Measurements from ENCODE around the gene TRIM46.
"Not testable (repeated sequence)": the region's sequence is repeated elsewhere in the genome, so short reads cannot be mapped to it uniquely, and the experiment has no call there.

TRIM46 gene

DNA sequence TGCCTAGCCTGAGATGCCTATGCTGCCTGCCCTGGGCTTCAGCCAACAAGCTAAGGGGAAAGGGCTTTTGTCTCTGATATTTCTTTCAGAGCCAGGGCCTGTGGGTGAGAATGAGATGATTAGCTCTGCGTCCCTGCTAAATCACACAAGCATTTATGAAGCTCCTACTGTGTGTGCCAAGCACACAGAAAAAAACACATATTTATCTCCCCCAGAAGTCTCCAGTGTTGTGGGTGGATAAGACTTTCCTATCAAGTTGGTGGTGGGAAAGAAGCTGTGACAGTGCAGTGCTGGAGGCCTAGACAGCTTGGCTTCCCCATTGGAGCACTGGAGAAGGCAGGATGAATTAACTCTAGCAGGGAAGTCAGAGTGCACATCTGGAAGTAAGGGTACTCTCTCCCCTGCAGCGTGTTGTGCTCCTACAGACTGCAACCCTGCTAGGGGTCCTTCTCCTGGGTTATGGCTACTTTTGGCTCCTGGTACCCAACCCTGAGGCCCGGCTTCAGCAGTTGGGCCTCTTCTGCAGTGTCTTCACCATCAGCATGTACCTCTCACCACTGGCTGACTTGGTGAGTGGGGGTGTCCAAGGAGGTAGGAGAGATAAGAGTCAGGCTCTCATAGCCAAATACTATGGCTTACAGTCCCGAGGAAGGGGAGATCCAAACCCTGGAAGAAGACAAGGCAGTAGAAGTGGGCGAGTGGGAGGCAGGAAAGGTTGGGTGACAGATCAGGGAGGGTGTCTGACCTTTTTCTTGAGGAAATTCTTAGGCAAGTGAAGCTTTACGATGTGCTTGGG is 36.3 kb upstream of the TRIM46 start:
- no peak for DNase-seq

DNA sequence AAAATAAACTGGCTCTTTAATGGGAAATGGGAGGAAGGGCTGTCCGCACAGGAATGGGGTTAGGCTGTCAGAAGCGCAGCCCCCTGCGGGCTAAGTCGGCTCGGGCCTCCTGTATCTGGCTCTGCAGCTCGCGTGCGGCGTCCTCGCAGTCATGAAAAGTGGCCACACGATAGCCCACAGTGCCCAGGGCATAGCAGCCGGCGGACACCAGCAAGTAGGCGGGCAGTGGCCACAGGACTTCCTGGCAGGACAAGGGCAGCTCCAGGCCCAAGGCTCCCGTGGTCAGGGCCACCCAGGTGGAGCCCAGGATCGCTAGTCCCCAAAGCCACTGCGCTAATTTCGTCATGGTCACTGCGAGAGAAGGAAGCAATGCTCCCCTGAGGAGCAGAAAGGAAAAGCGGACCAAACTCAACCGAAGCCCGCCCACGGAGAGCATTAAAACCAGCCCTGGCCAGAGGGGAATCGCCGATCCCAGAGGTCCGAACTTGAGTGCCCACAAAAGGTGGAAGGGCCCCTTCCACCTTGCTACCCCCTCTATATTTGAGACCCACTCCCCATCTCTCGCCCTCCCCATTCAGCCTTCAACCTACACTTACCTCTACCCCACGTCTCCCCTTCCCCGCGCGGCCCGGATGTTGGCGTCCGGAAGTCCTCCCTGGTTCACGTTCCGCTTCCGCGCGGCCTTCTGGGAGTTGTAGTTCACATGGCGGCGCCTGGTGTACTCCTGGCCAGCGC is 33.6 kb upstream of the TRIM46 start, which contains the start of gene DPM3:
Gene DPM3, minus strand, starts transcription at position 637 of the 735 bp plus-strand sequence. Its CDS starts 291 bp downstream, at position 346.
- peak; percentile 77 to 79 for DNase-seq

DNA sequence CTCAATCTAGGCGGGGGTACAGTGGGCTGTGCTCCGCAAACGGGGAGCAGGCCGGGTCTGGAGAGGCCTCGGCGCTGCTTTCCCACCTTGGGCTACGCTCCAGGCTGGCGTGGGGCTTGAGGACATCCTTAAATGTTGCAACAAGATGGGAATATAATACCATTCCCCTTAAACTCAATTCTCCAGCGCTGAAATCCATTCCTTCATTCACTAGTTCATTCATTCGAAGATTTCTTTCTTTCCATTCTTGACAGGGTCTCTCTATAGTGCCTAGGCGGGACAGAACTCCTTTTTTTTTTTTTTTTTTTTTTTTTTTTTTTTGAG is 33.1 kb upstream of the TRIM46 start:
- no peak for DNase-seq

DNA sequence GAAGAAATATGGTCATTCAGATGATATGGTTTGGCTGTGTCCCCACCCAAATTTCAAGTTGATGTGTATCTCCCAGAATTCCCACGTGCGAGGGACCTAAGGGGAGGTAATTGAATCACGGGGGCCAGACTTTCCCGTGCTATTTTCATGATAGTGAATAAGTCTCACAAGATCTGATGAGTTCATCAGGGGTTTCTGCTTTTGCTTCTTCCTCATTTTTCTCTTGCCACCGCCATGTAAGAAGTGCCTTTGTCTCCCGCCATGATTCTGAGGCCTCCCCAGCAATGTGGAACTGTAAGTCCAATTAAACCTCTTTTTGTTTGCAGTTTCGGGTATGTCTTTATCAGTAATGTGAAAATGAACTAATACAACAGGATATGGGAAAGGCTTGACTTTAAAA is 31.9 kb upstream of the TRIM46 start:
- DNase-seq = no peak

DNA sequence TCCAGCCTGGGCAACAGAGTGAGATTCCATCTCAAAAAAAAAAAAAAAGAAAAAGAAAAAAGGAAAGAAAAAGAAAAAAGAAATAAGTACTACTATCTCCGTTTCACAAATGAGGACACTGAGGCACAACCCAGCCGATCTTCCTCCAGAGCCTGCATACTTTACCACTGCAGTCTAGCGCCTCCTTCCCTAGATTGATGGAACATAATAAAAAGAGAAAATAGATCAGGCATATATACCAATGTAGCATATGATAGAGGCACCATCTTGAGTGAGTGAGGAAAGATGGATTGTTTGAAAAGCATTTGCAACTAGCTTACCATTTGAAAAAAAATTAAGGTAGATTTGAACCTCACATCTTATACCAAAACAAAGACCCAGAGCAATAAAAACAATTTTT is 28.2 kb upstream of the TRIM46 start:
- no peak for DNase-seq

DNA sequence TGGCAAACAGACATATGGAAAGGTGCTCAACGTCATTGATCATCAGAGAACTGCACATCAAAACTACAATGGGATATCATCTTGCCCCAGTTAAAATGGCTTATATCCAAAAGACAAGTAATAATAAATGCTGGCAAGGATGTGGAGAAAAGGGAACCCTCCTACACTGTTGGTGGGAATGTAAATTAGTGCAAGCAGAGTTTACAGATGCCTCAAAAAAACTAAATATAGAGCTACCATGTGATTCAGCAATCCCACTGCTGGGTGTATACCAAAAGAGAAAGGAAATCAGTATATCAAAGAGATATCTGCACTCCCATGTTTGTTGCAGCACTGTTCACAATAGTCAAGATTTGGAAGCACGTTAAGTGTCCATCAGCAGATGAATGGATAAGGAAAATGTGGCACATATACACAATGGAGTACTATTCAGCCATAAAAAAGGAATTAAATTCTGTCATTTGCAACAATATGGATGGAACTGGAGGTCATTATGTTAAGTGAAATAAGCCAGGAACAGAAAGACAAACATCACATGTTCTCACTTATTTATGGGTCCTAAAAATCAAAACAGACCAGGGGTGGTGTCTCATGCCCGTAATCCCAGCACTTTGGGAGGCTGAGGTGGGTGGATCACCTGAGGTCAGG is 17.5 kb upstream of the TRIM46 start:
- not testable (repeated sequence) for DNase-seq

DNA sequence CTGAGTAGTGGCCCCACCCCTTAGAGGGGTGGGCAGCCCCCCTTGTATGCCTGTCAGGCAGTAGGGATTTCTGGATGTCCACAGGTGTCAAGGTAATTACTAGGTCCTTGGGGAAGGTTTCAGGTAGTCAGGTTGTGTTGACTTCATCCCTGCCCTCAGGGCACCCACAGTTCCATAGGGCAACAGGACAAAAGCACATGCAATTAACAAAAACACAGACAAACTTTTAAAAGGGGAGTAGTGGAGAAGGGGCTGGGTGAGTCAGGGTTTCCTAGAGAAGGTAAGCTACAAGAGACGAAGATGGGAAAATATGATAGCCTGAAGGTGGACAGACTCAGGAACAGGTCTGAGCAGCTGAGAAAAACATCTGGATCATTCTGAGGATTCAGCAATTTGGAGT is 14.7 kb upstream of the TRIM46 start:
- DNase-seq = no peak

DNA sequence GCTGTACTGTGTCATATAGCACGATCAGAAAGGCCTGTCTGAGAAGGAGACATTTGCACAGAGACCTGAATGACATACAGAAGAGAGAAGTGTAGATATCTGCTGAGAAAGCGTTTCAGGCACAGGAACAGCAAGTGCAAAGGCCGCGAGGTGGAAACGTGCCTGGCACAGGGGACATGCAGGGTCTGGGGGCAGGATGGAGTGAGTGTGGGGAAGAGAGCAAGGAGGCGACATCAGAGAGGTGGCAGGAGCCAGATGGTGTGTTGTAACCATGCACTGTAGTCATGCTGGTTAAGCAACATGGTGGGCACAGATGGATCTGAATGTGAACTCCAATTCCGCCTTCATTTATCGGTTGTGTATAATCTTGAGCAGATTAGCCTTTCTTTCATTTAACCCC is 13.5 kb upstream of the TRIM46 start:
- DNase-seq = no peak

DNA sequence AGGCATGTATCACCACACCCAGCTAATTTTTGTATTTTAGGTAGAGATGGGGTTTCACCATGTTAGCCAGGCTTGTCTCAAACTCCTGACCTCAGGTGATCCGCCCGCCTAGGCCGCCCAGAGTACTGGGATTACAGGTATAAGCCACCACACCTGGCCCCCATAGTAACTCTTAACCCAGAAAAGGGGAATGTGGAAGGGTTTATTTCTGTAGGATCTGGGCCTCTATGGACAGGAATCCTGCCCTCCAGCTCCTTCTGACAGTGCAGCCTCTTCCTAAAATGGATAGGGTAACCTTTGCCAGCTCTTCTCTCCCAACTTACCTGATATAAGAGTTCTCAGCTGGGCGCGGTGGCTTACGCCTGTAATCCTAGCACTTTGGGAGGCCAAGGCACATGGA is 11.0 kb upstream of the TRIM46 start:
- DNase-seq = not testable (repeated sequence)

DNA sequence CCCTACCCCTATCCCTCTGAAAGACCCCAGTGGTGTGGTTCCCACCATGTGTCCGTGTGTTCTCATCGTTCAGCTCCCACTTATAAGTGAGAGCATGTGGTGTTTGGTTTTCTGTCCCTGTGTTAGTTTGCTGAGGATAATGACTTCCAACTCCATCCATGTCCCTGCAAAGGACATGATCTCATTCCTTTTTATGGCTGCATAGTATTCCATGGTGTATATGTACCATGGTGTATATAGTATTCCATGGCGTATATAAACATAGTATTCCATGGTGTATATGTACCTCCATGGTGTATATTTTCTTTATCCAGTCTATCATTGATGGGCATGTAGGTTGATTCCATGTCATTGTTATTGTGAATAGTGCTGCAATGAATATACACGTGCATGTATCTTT is 9.9 kb upstream of the TRIM46 start:
- not testable (repeated sequence) for DNase-seq

DNA sequence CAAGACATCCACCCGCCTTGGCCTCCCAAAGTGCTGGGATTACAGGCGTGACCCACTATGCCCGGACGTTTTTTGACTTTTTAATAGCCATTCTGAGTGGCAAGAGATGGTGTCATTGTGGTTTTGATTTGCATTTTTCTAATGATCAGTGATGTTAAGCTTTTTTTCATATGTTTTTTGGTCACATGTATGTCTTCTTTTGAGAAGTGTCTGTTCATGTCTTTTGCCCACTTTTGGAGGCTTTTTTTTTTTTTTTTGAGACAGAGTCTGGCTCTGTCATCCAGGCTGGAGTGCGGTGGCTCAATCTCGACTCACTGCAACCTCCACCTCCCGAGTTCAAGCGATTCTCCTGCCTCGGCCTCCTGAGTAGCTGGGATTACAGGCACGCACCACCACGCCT is 9.0 kb upstream of the TRIM46 start:
- not testable (repeated sequence) for DNase-seq

DNA sequence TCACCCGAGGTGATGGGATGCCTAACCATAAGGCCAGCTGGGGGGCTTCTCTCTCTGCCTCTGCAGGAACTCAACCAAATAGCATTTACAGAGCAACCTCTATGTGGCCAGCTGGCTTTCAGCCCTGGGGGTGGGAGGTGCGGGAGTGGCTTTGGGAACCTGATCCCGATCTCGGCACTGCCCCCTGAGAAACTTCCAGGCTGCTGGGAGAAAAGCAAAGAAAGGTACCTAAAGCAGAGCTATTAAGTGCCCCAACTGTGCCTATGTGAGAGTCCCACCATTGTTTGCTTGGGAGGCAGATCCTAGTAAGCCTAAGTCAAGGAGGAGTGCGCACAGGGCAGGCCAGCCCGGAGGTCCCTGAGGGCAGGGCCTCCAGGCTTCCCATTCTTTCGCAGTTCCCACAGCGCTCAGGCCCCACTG is 7.6 kb upstream of the TRIM46 start:
- no peak for DNase-seq

DNA sequence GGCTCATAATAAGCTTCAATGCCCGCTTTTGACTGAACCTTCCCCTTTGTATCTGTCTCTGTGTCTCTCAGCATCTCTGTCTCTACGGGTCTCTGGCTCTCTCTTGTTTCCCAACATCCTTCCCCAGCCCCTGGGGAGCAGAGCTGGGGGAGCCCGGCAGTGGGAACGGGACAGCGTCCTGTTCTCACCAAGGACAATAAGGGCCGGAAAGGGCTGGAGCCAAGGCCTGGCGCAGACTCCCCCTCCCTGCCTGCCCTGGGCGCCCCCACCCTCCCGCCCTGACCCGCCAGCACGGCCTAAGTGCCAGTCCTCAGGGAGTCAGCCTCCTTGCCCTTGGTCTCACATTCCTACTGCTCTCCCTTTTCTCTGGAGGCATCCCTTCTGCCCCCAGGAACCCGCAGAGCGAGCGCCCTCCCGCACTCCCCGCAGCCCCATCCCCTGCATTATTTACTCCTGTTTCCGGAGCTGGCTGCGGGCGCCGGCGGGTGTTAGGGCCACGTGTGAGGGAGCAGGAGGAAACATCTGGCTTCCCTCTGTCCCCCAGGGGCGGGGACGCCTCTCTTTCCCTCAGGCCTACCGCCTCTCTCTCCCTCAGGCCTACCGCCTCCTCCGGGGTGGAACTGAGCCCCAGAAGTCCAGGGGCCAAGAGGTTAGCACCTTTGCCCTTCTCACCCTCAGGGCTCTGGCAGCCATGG is 7.0 kb upstream of the TRIM46 start:
- peak in 1 of 2 donors; percentile 49 for DNase-seq

DNA sequence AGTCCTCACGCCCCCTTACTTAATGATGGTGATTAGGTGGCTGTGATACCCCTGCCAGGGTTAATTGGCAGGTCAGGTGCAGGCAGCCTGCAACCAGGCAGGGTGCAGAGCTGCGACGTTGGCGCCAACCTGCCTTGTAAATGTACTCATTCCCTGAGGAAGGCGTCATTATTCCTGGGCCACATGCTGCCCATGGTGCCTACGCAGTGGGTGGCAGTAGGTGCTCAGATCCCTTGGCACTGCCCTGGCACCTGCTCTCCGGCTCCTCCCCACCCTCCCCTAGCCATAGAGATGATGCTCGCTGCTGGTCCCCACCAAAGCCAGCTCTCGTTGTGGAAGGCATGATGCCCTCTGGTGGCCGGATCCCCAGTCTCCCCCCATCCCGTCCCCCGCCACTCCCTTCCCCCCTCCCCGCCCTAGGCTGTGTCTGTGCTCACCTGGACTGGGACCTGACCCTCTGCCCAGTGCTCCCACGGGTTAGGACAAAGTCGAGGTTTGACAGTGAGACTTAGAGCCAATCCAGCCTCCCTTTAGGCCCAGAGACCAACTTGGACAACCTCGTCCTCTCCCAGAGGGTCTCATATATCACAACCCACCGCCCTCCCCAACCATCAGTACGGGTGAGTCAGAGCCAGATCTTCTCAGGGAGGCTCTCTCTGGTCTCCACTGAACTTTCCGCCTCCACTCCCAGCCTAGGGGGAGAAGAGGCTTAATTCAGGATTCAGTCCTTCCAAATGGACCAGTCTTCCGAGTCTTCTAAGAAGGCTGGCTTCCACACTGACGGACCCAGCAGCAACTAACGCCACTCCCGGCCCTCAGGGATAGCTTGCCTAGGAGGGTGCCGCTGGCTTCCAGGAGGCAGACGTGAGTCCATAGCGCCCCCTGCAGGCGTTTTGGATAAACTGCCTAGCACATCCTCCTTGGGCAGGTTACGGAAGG is 6.2 kb upstream of the TRIM46 start:
- DNase-seq = peak; percentile 81 to 88

DNA sequence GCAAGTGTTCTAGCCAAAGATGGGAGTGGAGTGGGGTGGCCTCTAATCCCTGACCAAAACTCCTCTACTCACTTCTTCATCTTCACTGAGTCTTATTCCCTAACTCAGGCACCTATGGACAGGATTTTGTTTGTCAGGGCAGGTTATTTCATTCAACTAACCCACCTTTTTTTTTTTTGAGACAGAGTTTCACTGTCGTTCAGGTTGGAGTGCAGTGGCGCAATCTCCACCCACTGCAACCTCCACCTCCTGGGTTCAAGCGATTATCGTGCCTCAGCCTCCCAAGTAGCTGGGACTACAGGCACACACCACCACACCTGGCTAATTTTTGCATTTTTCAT is 5.6 kb upstream of the TRIM46 start:
- not testable (repeated sequence) for DNase-seq

DNA sequence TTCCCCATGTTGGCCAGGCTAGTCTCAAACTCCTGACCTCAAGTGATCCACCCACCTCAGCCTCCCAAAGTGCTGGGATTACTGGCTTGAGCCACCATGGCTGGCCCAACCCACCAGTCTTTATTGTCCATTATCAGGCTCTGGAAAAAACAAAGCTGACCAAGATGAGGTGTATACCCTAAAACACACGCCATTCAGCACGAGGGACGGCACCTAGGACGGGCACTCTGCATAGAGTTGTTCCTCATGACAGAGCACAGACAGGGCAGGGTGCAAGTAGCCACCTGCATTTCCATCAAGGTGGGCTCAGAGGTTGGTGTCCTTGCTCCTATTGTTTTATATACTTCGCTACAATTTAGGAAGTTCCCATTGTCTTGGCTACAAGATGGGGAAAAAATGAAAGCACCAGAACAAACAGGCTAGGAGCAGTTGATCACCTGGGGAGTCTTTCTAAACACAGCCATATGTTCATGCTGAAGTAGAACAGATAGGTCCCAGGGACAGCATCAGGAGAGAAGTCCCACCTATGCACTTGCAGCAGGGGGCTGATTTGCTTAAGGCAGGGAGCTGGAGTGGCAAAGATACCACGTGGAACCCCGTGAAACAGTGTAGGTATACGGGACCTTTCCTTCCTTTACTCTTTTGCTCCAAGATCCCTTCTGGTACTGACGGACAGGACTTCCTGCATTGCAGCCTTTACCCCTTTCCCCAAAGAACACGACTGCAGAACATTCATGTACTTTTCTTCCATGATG is 5.0 kb upstream of the TRIM46 start:
- DNase-seq = no peak

DNA sequence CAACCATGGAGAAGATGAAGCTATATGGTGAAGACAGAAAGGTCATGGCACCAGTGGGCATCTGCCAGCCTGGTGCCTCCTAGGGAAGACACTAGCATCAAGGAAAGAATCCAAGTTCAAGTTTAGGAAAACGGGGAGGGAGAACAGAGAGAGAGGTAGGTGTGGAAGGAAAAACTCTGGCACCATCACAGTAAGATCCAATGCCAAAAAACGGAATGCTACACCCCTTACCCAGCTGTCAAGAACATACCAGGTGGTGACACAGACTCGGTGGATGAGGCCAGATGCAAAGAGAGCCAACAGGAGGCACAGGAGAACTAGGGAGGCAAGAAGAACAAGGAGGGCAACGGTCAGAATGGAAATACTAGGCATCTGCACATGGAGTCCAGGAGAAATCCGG is 4.1 kb upstream of the TRIM46 start:
- no peak for DNase-seq

DNA sequence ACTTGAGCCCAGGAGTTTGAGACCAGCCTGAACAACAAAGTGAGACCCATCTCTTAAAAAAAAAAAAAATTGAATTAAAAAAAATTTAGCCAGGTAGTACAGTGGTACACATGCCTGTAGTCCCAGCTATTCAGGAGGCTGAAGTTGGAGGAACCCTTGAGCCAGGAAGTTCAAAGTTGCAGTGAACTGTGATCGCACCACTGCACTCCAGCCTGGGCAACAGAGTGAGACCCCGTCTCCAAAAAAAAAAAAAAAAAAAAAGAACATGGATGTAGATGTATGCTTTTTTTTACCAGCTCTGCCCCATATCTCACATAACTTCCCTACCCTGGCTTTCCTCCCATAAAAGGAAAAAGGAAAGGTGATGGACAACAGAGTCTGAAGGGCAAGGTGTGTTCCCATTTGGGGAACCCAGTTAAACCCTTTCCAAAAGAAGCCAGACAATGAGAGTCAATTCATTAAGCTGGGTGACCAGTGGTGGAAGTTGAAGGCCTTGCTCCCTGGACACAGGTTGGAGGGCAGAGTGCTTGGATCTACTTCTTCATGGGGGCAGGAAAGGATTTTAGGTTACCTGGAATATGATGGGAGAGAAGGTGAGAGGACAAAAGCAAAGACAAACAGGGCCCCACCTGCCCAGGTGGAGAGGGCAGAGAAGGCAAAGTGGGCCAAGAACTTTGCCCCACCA is 3.4 kb upstream of the TRIM46 start:
- no peak for DNase-seq

DNA sequence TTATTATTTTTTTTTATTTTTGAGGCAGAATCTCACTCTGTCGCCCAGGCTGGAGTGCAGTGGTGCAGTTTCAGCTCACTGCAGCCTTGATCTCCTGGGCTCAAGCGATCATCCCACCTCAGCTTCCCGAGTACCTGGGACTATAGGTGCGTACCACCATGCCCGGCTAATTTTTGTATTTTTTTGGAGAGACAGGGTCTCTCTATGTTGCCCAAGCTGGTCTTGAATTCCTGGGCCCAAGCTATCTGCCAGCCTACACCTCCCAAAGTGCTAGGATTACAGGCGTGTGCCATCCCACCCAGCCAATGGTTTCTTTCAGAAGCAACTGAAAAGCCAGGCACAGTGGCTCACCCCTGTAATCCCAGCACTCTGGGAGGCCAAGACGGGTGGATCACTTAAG is 2.8 kb upstream of the TRIM46 start:
- no peak for DNase-seq

DNA sequence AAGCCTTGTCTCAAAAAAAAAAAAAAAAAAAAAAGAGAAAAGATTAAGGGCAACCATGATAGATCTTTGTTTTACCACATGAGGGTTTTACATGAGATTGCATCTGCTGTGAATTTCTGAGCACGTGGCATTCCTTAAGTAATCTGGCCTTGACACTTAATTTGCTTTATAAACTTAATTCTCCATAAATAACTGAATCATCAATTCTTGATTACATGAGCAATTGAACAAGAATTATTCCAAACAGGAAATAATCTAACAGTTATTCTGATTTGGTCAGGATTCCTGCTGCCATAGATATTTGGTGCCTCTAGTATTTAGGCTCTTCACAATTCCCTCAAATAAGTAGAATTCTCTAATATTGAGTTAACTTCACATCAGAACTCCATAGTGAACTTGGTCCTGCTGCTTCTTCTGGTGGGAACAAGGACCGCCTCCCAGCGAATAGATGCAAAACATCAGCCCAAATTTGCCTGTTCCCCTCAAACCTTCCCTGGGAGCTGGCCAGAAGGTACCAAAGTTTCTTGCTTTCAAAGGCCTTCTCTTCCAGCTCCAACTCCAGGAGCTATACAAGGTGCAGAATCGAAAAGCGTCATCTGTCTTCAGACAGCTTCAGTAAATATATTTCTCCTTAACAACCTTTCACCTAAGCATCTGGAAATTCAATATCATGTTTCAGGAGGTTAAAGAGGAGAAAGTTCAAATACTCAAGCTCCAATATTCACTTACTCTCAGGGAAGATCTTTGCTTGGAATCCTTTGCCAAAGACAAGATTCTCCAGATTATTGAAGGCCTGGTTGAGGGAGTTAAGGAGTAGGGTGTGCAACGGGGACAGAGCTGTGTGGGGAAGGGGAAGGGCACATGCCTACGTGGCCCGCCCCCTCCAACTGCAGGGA is 1.6 kb upstream of the TRIM46 start:
- DNase-seq = no peak
